HepG2 (cell line): ENCODE data around the gene RPUSD3.

Experiments
- FOSL1 ChIP-seq: sonication (generic); formaldehyde crosslinking; IDR thresholded peaks from 2 replicates; pipeline ENCODE4 v1.9.0; 2021; ENCODE audit warnings: missing genetic modification reagents, borderline replicate concordance
- GTF3A ChIP-seq: sonication (generic); formaldehyde crosslinking; conservative IDR thresholded peaks from 2 replicates; pipeline ENCODE4 v1.4.0; 2020; ENCODE audit warnings: mild to moderate bottlenecking, missing genetic modification reagents
- HCFC1 ChIP-seq: fragments of 150-350 bp; IDR thresholded peaks from 2 replicates; pipeline ENCODE4 v1.6.1; 2014; ENCODE audit warnings: low read depth, low read length
- KAT8 ChIP-seq: IDR thresholded peaks from 2 replicates; pipeline ENCODE4 v1.6.1; 2016; ENCODE audit warnings: missing genetic modification reagents, missing compliant biosample characterization
- KLF13 ChIP-seq: sonication (generic); formaldehyde crosslinking; IDR thresholded peaks from 2 replicates; pipeline ENCODE4 v1.4.0; 2020; ENCODE audit warnings: mild to moderate bottlenecking, missing genetic modification reagents
- PHF8 ChIP-seq: sonication (generic); formaldehyde crosslinking; IDR thresholded peaks from 2 replicates; pipeline ENCODE4 v1.5.0; 2020; ENCODE audit warnings: missing genetic modification reagents
- SP1 ChIP-seq, 2 experiments: fragments of 450-650 bp in 1 of 2; sonication (generic) in 1 of 2; formaldehyde crosslinking in 1 of 2; IDR thresholded peaks; 2 replicates each; pipeline versions ENCODE4 v1.4.0 to v1.6.1; 2016 to 2020; ENCODE audit warnings: missing genetic modification reagents in 1 of 2
- ZFP36 ChIP-seq: fragments of 150-350 bp; IDR thresholded peaks from 2 replicates; pipeline ENCODE4 v1.6.1; 2018; ENCODE audit warnings: borderline replicate concordance, low read length, low read depth; ENCODE audit not compliant: partially characterized antibody
- ZNF274 ChIP-seq: sonication (generic); formaldehyde crosslinking; IDR thresholded peaks from 2 replicates; pipeline ENCODE4 v1.5.1; 2020; ENCODE audit warnings: mild to moderate bottlenecking, missing genetic modification reagents
- ZNF644 ChIP-seq: IDR thresholded peaks from 2 replicates; pipeline ENCODE4 v1.6.1; 2016; ENCODE audit warnings: low read depth
- TF ChIP-seq, protein P1 (sequence below), 2 experiments: IDR thresholded peaks; 2 replicates each; pipeline ENCODE4 v1.6.1; 2011 to 2012; ENCODE audit warnings: low read length in 2 of 2, borderline replicate concordance in 1 of 2, low read depth in 1 of 2, mild to moderate bottlenecking in 1 of 2, moderate library complexity in 1 of 2

DNA sequence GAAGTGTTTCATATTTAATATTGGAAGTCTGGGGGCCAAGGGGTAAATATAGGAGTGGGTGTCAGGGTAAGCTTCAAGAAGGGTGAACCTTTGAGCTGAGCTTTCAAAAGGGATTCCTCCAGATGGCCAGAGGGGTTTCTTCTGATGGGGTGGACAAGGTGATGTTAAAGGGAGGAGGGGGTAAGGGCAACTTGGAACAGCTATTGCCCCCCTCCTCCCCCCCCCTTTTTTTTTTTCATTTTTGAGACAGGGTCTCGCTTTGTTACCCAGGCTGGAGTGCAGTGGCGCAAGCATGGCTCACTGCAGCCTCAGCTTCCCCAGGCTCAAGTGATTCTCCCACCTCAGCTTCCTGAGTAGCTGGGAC, 35.8 kb downstream of the RPUSD3 start:
- TF ChIP-seq KAT8 (no peak), FOSL1 (CRISPR knock-in tag) (no peak), ZFP36 (no peak), KLF13 (CRISPR knock-in tag) (no peak), SP1 (IDR thresholded peaks at IDR 0.05) (no peak), SP1 (CRISPR knock-in tag; IDR thresholded peaks at IDR 0.05) (no peak), PHF8 (CRISPR knock-in tag) (no peak), ZNF644 (CRISPR knock-in tag) (no peak), GTF3A (CRISPR knock-in tag) (no peak), ZNF274 (CRISPR knock-in tag) (no peak), HCFC1 (no peak)
- TF ChIP-seq, protein P1, sequence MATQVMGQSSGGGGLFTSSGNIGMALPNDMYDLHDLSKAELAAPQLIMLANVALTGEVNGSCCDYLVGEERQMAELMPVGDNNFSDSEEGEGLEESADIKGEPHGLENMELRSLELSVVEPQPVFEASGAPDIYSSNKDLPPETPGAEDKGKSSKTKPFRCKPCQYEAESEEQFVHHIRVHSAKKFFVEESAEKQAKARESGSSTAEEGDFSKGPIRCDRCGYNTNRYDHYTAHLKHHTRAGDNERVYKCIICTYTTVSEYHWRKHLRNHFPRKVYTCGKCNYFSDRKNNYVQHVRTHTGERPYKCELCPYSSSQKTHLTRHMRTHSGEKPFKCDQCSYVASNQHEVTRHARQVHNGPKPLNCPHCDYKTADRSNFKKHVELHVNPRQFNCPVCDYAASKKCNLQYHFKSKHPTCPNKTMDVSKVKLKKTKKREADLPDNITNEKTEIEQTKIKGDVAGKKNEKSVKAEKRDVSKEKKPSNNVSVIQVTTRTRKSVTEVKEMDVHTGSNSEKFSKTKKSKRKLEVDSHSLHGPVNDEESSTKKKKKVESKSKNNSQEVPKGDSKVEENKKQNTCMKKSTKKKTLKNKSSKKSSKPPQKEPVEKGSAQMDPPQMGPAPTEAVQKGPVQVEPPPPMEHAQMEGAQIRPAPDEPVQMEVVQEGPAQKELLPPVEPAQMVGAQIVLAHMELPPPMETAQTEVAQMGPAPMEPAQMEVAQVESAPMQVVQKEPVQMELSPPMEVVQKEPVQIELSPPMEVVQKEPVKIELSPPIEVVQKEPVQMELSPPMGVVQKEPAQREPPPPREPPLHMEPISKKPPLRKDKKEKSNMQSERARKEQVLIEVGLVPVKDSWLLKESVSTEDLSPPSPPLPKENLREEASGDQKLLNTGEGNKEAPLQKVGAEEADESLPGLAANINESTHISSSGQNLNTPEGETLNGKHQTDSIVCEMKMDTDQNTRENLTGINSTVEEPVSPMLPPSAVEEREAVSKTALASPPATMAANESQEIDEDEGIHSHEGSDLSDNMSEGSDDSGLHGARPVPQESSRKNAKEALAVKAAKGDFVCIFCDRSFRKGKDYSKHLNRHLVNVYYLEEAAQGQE (IDR thresholded peaks at IDR 0.05; ENCODE audit: borderline replicate concordance in 1 of 2, low read depth in 1 of 2, low read length in 2 of 2): no peak
